Left cardiac atrium (tissue), 4 donors: ENCODE results near the gene KIF2C. TPM values are rescaled to one million over a fixed set of nuclear protein-coding genes. Genes with fewer than 3 reads are reported as not detected.
A peak's percentile ranks its signal among the peaks of the same experiment; 100 is the strongest.
"Not testable (repeated sequence)": the region's sequence is repeated elsewhere in the genome, so short reads cannot be mapped to it uniquely, and the experiment has no call there.

Source experiments
- ATAC-seq, 2 donors: fragments of 200-7000 bp; cut with Tn5 transposase; one replicate each; pipeline ENCODE4 v1.9.1; 2020; ENCODE audit warnings: mild to moderate bottlenecking in 2 of 2, moderate library complexity in 2 of 2
- DNase-seq: peaks from one replicate; pipeline ENCODE4 v3.0.0-alpha.2; 2020
- intact Hi-C, 2 donors: fragments of 100-400 bp; cut with DNase I; formaldehyde crosslinking; loops; one replicate each; pipeline versions ENCODE4 v1.14.1 to v1.15.1; 2022 to 2023
- total RNA-seq, 2 donors: library from RNA; stranded (reverse); fragmentation: NEBNext Ultra II Directional; extraction: Animal tissue kit (Norgen Biotek cat#: 25700); gene quantifications; one replicate each; pipeline ENCODE4 v1.2.1, GENCODE V29; 2021
- donor health status: DM: no; HTN: yes; CAD: no.
- donor health status: DM: no; HTN: yes; CAD: no; lungs with severe emphysema.
- donor health status: DM: yes; HTN: yes; CAD: no.
- donor health status: Dilated cardiomyopathy.

Gene KIF2C
- total RNA-seq, 2 donors from 2014 or later, result 1.2 TPM

- DNase-seq, result no peak
- no peak for ATAC-seq
- intact Hi-C loops, result no loop called here
Observed at GRCh38 chr1:44717156-44717555, 22.5 kb upstream of the KIF2C start.

- ATAC-seq (no peak), DNase-seq (no peak)
- intact Hi-C loops, result no loop called here
Observed at GRCh38 chr1:44717653-44718052, 22.0 kb upstream of the KIF2C start.

GRCh38 chr1:44718091-44718490, 21.5 kb upstream of the KIF2C start:
- intact Hi-C loops, result no loop called here
- DNase-seq (no peak), ATAC-seq (no peak)

GRCh38 chr1:44719318-44719717, 20.3 kb upstream of the KIF2C start:
- ATAC-seq, result no peak
- intact Hi-C loops, result no loop called here
- no peak for DNase-seq

- no peak for DNase-seq
- intact Hi-C loops, result no loop called here
- ATAC-seq, result no peak
Observed at GRCh38 chr1:44720281-44720680, 19.4 kb upstream of the KIF2C start.

GRCh38 chr1:44721485-44722361, 17.9 kb upstream of the KIF2C start:
- no peak for DNase-seq
- ATAC-seq, result peak; percentile 65 to 85
- intact Hi-C loops, result no loop called here

GRCh38 chr1:44723064-44723463, 16.6 kb upstream of the KIF2C start:
- DNase-seq (no peak), ATAC-seq (no peak)
- intact Hi-C loops, result no loop called here

GRCh38 chr1:44723496-44724295, 15.9 kb upstream of the KIF2C start:
- intact Hi-C loops, result no loop called here
- no peak for ATAC-seq
- DNase-seq, result no peak

GRCh38 chr1:44724296-44724954, 15.2 kb upstream of the KIF2C start:
- no peak for ATAC-seq
- no peak for DNase-seq
- intact Hi-C loops, result no loop called here

- DNase-seq (no peak), ATAC-seq (no peak)
- intact Hi-C loops, result no loop called here
Observed at GRCh38 chr1:44724955-44725698, 14.5 kb upstream of the KIF2C start.

GRCh38 chr1:44730741-44731512, 8.7 kb upstream of the KIF2C start, which contains the start of gene RNU5D-1:
Gene RNU5D-1 (minus strand): TSS chr1:44731170.
- DNase-seq (peak; percentile 95), ATAC-seq (peak; percentile 86 to 89)
- intact Hi-C loops, result no loop called here

GRCh38 chr1:44733365-44733764, 6.3 kb upstream of the KIF2C start:
- intact Hi-C loops, result no loop called here
- peak in 1 of 2 donors; percentile 35 for ATAC-seq
- DNase-seq, result no peak

GRCh38 chr1:44733784-44734183, 5.9 kb upstream of the KIF2C start:
- ATAC-seq (no peak), DNase-seq (no peak)
- intact Hi-C loops, result no loop called here

GRCh38 chr1:44735992-44736391, 3.6 kb upstream of the KIF2C start:
- no peak for ATAC-seq
- intact Hi-C loops, result no loop called here
- no peak for DNase-seq

- ATAC-seq, DNase-seq, intact Hi-C loops: not testable (repeated sequence)
Observed at GRCh38 chr1:44738953-44739306, 707 bp upstream of the KIF2C start.

- no peak for ATAC-seq
- no peak for DNase-seq
- intact Hi-C loops, result no loop called here
Observed at GRCh38 chr1:44740179-44740617, 561 bp downstream of the KIF2C start.

- no peak for ATAC-seq
- intact Hi-C loops, result no loop called here
- no peak for DNase-seq
Observed at GRCh38 chr1:44743211-44743610, 3.6 kb downstream of the KIF2C start.

GRCh38 chr1:44747878-44748277, 8.2 kb downstream of the KIF2C start:
- intact Hi-C loops, result no loop called here
- no peak for ATAC-seq
- no peak for DNase-seq
